Endothelial cell of hepatic sinusoid (primary cell): Measurements from ENCODE around the gene PCNX4.

ENCODE experiments used
- in situ Hi-C: cut with HindIII; loops from 2 replicates; pipeline ENCODE4 v1.10.0; 2017; ENCODE audit warnings: low sequenced_read_pairs

Gene PCNX4

DNA sequence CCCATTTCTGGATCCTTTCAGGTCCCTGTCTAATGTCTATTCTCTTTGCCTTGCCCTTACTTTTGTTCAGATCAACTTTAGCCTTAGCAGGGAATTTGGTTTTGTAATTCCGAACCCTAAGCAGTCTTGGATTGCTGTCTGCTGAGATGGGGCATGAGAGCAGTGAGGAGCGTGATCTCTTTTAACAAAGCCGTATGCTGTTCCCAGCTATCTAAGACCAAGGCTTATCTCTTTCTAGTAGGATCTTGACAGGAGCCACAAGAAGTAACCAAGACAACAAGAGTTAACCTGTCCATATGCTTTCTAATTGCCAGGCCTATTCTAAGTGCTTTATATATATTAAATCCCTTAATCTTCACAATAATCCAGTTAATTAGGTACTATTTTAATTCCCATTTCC lies 78.0 kb downstream of the PCNX4 start:
- in situ Hi-C loops = no loop called here

DNA sequence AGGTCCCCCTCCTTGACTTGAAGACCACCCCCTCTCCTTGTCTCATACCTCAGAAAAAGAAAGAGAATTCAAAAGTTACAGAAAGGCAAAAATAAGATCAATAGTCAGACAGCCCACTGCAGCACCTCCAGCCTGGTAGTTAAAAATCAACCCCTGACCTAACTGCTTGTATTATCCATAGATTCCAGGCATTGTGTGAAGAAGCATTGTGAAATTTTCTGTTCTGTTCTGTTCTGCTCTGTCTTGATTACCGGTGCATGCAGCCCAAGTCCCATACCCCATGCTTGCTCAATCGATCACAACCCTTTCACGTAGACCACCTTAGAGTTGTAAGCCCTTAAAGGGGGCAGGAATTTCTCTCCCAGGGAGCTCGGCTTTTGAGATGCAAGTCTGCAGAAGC lies 79.2 kb downstream of the PCNX4 start:
- in situ Hi-C loops = no loop called here

DNA sequence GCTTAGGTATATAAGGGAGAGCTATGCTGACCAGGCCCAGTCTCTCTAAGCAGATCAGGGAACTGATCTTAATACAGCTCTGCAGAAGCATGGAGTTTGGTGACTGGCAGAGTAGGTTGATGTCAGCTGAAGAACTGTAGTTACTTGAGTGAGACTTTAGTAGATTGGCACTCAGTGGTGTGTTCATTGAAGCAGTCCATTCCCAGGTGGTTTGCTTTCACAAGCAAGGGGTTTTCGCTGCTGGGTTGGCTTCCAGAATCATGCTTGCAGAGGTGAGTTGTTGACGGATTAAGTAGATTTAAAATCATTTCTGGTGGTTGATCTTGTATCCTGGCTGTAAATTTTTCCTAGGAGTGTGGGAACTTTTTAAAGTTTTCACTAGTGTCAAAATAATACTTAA lies 80.0 kb downstream of the PCNX4 start:
- in situ Hi-C loops = no loop called here

GRCh38 chr14:60174352-60175254 lies 82.9 kb downstream of the PCNX4 start:
- in situ Hi-C loops = no loop called here

DNA sequence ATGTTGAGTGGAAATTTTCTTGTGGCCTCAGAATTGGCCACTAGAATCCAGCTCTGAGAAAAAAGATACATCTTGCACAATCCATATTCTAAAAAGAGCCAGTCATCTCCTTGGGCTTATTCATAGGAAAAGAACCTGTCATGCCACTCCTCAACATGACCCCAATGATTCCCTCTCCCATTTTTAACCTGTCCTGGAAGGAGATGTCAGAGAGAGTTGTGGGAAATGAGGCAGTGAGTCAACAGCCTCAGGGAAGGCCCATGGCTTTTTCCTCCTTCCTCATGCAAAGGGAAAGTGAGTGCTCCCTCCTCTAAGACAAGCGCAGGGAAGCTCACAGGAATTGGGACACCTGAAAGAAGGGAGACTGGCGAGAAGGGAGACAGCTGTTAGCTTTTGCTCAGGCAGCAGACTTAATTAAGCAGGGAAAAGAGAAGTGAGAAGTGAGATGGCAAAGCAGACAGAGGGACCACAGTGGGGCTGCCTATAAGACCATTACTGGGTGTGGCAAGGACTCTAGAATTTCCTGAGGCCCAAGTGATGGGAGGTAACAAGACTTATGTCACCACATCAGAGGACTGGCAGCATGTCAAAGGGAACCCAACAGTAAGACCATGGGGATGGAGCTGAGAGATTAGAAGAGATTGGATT lies 83.7 kb downstream of the PCNX4 start:
- in situ Hi-C loops = no loop called here

- in situ Hi-C loops = no loop called here
Measured at GRCh38 chr14:60178164-60178563, 86.4 kb downstream of the PCNX4 start.

DNA sequence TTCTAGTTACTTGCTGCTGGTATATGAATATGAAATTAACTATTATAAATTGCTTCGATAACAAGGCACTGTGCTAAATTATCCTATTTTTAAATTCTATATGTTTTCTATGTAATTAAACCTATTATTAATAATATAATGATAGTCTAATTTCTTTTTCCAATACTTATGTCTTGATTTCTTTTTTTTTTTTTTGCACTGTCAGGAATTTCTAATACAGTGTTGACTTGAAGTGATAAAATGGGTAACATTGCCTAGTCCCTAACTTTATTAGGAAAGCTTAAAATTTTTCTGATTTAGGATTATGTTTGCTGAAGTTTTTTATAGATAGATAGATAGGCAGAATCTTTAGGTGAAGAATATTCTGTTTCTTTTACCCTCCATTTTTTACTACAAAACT lies 87.1 kb downstream of the PCNX4 start:
- in situ Hi-C loops = no loop called here

GRCh38 chr14:60179431-60179869 lies 87.7 kb downstream of the PCNX4 start:
- in situ Hi-C loops = no loop called here

DNA sequence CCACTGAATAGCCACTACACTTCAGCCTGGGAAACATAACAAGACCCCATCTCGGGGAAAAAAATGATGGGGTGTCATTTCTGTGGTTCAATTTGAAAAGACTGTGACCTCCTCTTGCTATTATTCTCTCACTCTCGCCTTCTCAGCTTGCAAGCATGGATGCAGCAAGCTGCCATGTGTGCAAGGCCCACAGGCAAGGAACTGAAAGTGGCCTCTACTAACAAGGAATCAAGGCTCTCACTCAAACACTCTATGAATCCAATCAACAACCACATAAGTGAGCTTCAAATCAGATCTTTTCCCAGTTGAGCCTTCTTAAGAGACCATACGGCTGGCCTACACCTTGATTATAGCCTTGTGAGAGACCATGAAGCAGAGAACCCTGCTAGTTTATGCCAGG lies 91.4 kb downstream of the PCNX4 start:
- in situ Hi-C loops = no loop called here

DNA sequence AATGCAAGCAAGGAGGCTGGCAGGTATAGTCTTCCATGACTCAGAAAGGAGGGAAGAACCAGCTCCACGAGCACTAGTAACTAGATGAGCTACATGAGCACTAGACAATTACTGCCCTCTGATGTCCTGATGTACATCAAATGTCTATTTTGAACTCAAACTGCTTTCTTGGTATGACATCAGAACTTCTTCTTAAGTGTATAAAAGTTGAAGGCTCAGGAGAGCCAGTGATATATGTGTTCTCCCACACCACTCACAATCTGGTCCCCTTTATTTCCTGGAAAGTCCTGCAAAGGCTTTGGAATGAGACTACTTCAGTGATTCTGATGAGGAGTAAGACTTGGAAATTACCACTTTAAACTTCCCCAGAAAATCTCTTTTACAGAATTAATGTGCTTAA lies 92.0 kb downstream of the PCNX4 start:
- in situ Hi-C loops = no loop called here

DNA sequence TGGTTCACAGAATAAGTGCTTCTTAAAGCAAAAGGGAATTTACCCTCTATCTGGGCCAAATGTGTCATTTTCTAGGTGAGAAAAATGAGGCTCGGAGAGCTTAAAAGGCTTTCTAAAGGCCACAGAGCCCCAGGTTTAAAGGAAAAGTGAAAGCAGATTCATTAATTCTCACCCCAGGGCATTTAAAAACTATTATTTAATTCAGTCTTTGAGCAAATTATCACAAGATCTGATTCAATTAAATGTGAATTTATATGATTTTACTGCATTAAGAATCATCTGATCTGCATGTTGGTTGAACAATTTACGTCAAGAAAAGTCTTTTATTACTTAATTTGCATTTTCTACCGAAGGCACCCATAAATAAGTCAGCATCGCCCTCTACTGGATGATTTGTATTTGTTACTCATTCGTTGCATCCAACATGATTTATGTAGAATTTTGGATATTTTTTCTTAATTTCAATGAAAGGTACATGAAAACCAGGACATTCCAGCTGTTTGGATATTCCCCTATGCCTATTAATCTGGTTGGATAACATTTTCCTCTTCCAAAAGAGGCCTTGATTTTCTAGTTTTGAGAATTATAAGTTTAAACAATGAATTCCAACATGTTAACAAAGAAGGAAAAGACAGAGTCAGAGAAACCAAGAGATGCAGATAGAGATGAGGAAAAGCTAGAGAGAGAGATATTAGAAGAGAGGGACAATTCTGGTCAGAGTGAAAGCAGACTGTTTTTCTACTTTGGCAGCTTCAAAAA lies 92.6 kb downstream of the PCNX4 start:
- in situ Hi-C loops = no loop called here

DNA sequence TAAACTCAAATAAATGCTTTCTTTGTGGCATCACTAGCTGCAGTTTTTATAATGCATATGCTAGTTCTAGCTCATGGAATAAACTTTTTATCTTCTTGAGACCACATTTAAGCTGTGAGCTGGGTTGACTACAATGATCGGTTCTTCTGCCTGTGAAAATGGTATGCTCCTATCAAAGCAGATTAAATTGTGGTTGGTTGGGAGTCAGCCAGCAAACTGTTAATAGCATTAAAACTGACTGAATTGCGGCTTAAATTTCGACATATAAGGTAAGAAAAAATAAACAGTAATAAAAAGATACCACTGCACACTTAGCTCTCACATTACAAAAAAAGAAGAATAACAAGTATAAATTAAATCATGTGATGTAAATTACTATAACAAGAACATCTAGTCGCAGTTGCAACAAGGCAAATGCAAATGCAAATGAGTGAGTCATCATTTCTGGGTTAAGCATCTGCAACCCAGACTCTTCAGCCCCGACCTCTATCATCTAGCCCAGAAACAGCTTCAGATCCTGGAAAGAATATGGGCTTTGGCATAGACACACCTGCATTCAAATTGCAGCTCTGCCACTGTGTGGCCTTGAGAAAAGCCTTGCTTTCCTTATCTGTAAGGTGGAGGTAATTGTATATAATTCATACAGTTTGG lies 93.3 kb downstream of the PCNX4 start:
- in situ Hi-C loops = no loop called here

DNA sequence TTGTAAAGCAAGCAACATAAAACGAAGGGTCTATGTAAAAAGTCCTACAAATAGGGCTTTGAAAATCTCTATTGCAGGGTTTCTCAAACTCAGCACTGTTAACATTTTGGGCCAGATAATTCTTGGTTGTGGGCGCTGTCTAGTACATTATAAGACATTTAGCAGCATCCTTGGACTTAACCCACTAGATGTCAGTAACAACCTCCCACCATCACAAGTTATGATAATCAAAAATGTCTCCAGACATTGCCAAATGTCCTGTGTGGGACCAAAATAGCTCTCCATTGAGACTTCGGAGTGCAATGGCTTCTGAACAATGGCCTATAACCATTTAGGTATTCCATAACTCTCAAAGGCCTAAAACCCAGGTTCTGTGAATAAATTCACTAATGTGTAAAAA lies 96.4 kb downstream of the PCNX4 start:
- in situ Hi-C loops = no loop called here

GRCh38 chr14:60188696-60189095 lies 97.0 kb downstream of the PCNX4 start:
- in situ Hi-C loops = no loop called here

DNA sequence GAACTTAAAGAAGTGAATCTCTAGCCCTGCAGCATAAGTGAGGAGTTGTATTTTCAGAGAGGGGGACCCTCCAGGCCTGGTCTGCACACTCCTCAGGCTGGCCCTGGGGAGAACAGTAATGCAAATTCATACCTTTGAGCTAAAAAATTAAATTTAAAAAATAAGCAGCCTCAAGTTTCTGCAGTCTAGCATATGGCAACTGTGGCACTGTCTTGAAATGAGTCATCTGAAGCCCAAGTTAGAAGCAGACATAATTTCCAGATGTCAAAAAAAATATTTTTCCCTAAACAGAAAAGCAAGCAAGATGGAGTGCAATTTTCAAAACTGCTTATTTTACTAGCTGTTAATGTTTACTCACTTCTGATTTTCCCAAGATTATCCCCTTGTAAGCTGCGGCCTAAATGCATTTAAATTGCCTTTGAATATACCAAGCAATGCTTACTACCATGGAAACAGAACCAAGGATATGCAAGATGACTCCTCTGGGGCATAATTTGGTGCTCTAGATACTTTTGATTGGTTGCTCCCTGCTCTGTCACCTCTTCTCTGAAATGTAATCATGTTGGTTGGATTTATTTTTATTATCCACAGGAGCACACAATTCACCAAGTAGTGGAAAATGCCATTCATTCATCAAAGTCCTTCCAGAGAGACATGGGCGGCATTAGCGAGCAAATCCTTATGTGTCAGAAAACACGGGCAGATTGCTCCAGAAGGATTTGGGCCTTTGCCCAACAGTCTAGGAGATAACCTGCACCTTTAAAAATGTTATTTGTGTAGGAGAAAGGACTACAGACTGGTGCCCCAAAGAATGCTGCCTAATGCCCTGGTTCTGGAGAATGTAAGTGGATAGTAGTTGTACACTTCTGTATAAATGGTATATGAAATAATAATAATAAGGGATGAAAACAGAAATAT lies 98.5 kb downstream of the PCNX4 start:
- in situ Hi-C loops = no loop called here

GRCh38 chr14:60195179-60195810 lies 103.6 kb downstream of the PCNX4 start:
- in situ Hi-C loops = no loop called here

DNA sequence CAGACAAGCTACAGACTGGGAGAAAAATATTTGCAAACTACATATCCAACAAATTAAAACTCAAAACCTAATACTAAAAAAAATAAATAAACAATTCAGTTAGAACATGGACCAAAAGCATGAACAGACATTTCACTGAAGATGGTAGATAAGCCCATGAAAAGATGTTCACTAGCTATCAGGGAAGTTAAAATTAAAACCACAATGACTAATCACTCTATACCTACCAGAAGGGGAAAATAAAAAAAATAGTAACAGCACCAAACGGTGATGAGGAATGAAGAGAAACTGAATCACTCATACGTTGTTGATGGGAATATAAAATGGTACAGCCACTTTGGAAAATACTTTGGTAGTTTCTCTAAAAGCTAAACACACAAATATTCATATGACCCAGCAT lies 104.6 kb downstream of the PCNX4 start:
- in situ Hi-C loops = no loop called here

GRCh38 chr14:60197629-60198303 lies 106.0 kb downstream of the PCNX4 start:
- in situ Hi-C loops = no loop called here

DNA sequence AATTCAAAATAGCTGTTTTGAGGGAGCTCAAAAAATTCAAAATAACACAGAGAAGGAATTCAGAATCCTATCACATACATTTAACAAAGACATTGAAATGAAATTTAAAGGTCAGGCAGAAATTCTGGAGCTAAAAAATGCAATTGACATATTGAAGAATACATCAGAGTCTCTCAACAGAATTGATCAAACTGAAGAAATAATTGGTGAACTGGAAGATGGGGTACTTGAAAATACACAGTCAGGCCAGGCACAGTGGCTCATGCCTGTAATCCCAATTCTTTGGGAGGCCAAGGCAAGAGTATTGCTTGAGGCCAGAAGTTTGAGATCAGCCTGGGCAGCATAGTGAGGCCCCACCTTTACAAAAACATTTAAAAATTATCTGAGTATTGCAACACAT lies 107.6 kb downstream of the PCNX4 start:
- in situ Hi-C loops = no loop called here
